Prostate gland (tissue), 2 donors: ENCODE results near the gene RAVER1.

Experiments used
- CTCF ChIP-seq, 4 experiments: fragments of 200-600 bp in 2 of 4; fragments of 450-650 bp in 2 of 4; sonication (generic) in 2 of 4; IDR thresholded peaks; 1 replicate in 3 of 4; 2 replicates in 1 of 4; pipeline ENCODE4 v1.5.1; 2016 to 2019; ENCODE audit warnings: antibody characterized with exemption in 4 of 4, mild to moderate bottlenecking in 2 of 4, moderate library complexity in 2 of 4
- POLR2A ChIP-seq: fragments of 450-650 bp; IDR thresholded peaks from one replicate; pipeline ENCODE4 v1.6.1; 2016; ENCODE audit warnings: antibody characterized with exemption, mild to moderate bottlenecking
- POLR2AphosphoS5 ChIP-seq: sonication (generic); formaldehyde crosslinking; IDR thresholded peaks from one replicate; pipeline ENCODE4 v1.6.1; 2017; ENCODE audit warnings: antibody characterized with exemption

- no peak for TF ChIP-seq CTCF (IDR thresholded peaks at IDR 0.05)
- TF ChIP-seq POLR2A: no peak
- TF ChIP-seq POLR2AphosphoS5: no peak
Measured at GRCh38 chr19:10320602-10321416, 12.5 kb downstream of the RAVER1 start.
